MM.1S (cell line): ENCODE measurements around the gene PTGDR2.

ENCODE experiments used
- CTCF ChIP-seq: fragments of 300-600 bp; sonication (generic); IDR thresholded peaks from 2 replicates; pipeline ENCODE4 v1.5.1; 2016; ENCODE audit warnings: antibody characterized with exemption, low read length, mixed read lengths
- EZH2 ChIP-seq: fragments of 300-600 bp; sonication (generic); optimal IDR thresholded peaks from 2 replicates; pipeline ENCODE3; 2017; ENCODE audit warnings: low read depth, mild to moderate bottlenecking, antibody characterized with exemption, low read length, mixed read lengths
- EZH2phosphoT487 ChIP-seq: fragments of 300-600 bp; sonication (generic); IDR thresholded peaks from 2 replicates; pipeline ENCODE4 v1.6.1; 2018; ENCODE audit warnings: antibody characterized with exemption, low read length

GRCh38 chr11:60809691-60810090 lies 46.1 kb downstream of the PTGDR2 start:
- TF ChIP-seq CTCF (no peak), EZH2 (no peak), EZH2phosphoT487 (no peak)
